Left cardiac atrium (tissue), 4 donors: ENCODE measurements around the gene MT1E. TPM values are rescaled to one million over a fixed set of nuclear protein-coding genes. Genes with fewer than 3 reads are reported as not detected.

ENCODE experiments used
- ATAC-seq, 2 donors: fragments of 200-7000 bp; cut with Tn5 transposase; one replicate each; pipeline ENCODE4 v1.9.1; 2020; ENCODE audit warnings: mild to moderate bottlenecking in 2 of 2, moderate library complexity in 2 of 2
- DNase-seq: peaks from one replicate; pipeline ENCODE4 v3.0.0-alpha.2; 2020
- intact Hi-C, 2 donors: fragments of 100-400 bp; cut with DNase I; formaldehyde crosslinking; loops; one replicate each; pipeline versions ENCODE4 v1.14.1 to v1.15.1; 2022 to 2023
- total RNA-seq, 2 donors: library from RNA; stranded (reverse); fragmentation: NEBNext Ultra II Directional; extraction: Animal tissue kit (Norgen Biotek cat#: 25700); gene quantifications; one replicate each; pipeline ENCODE4 v1.2.1, GENCODE V29; 2021
- donor health status: DM: no; HTN: yes; CAD: no.
- donor health status: DM: no; HTN: yes; CAD: no; lungs with severe emphysema.
- donor health status: DM: yes; HTN: yes; CAD: no.
- donor health status: Dilated cardiomyopathy.

MT1E gene
- total RNA-seq, 2 donors from 2014 or later = 84.7 to 114 TPM

GRCh38 chr16:56637814-56638750 lies 12.5 kb downstream of the MT1E start, which contains the start of gene MT1A:
MT1A (plus strand) TSS chr16:56638666; CDS start chr16:56638739, 73 bp downstream.
- intact Hi-C loops = loop anchor here in 1 of 2 donors (2.0 kb wide), 1 partner anchor 19 kb away; the partner anchor contains the start of gene MT1F
- DNase-seq (peak; percentile 89), ATAC-seq (peak; percentile 89 to 90)

GRCh38 chr16:56639045-56639444 lies 13.5 kb downstream of the MT1E start:
- intact Hi-C loops = loop anchor here in 1 of 2 donors (2.0 kb wide), 1 partner anchor 18 kb away; the partner anchor contains the start of gene MT1F
- no peak for DNase-seq
- no peak for ATAC-seq

- no peak for DNase-seq
- ATAC-seq = no peak
- intact Hi-C loops = no loop called here
Measured at GRCh38 chr16:56640076-56640475, 14.5 kb downstream of the MT1E start.

GRCh38 chr16:56641166-56641565 lies 15.6 kb downstream of the MT1E start:
- intact Hi-C loops = no loop called here
- ATAC-seq (no peak), DNase-seq (no peak)

- intact Hi-C loops = no loop called here
- DNase-seq (peak; percentile 87), ATAC-seq (peak; percentile 93 to 97)
Measured at GRCh38 chr16:56643080-56643778, 17.6 kb downstream of the MT1E start.

GRCh38 chr16:56643833-56644232 lies 18.3 kb downstream of the MT1E start:
- ATAC-seq = no peak
- DNase-seq = no peak
- intact Hi-C loops = no loop called here

GRCh38 chr16:56645311-56645710 lies 19.7 kb downstream of the MT1E start:
- DNase-seq (no peak), ATAC-seq (no peak)
- intact Hi-C loops = no loop called here

- intact Hi-C loops = no loop called here
- no peak for DNase-seq
- ATAC-seq = no peak
Measured at GRCh38 chr16:56645838-56646237, 20.3 kb downstream of the MT1E start.

GRCh38 chr16:56647641-56648431 lies 22.3 kb downstream of the MT1E start:
- DNase-seq (no peak), ATAC-seq (no peak)
- intact Hi-C loops = no loop called here

GRCh38 chr16:56649271-56649670 lies 23.7 kb downstream of the MT1E start:
- DNase-seq (no peak), ATAC-seq (no peak)
- intact Hi-C loops = no loop called here

GRCh38 chr16:56649820-56650219 lies 24.2 kb downstream of the MT1E start:
- intact Hi-C loops = no loop called here
- ATAC-seq (no peak), DNase-seq (no peak)

- no peak for DNase-seq
- intact Hi-C loops = no loop called here
- no peak for ATAC-seq
Measured at GRCh38 chr16:56651586-56651985, 26.0 kb downstream of the MT1E start, which contains the start of gene MT1B. MT1B (plus strand) TSS chr16:56651886; CDS start chr16:56651954, 68 bp downstream.

- intact Hi-C loops = no loop called here
- DNase-seq = no peak
- ATAC-seq = peak in 1 of 2 donors; percentile 61
Measured at GRCh38 chr16:56652600-56652999, 27.0 kb downstream of the MT1E start.

- no peak for ATAC-seq
- intact Hi-C loops = no loop called here
- DNase-seq = no peak
Measured at GRCh38 chr16:56653218-56653617, 27.6 kb downstream of the MT1E start.

GRCh38 chr16:56657555-56658326 lies 32.2 kb downstream of the MT1E start, which contains the start of gene MT1F:
MT1F (plus strand) TSS chr16:56657959; CDS start chr16:56658059, 100 bp downstream.
- ATAC-seq = peak; percentile 90 to 96
- intact Hi-C loops = loop anchor here in 1 of 2 donors (2.0 kb wide), 1 partner anchor 19 kb away; the partner anchor contains the start of gene MT1A
- DNase-seq = peak; percentile 78

GRCh38 chr16:56658327-56658875 lies 32.8 kb downstream of the MT1E start:
- intact Hi-C loops = no loop called here
- DNase-seq = no peak

GRCh38 chr16:56662357-56663354 lies 37.1 kb downstream of the MT1E start:
- DNase-seq = no peak
- no peak for ATAC-seq
- intact Hi-C loops = no loop called here

More at GRCh38 chr16:56658327-56658875, 32.8 kb downstream of the MT1E start:
- no peak for ATAC-seq
